ENCODE data around the gene CCNC. TPM values are rescaled to one million over a fixed set of nuclear protein-coding genes. Genes with fewer than 3 reads are reported as not detected.
"Not testable (repeated sequence)": the region's sequence is repeated elsewhere in the genome, so short reads cannot be mapped to it uniquely, and the experiment has no call there.

CCNC gene
- polyA plus RNA-seq, 3 donors from 2014 or later, result 29.9 to 42.4 (median 34.0) TPM

- H3K27ac Mint-ChIP-seq, result no peak overlapping the region
- H3K9me3 Mint-ChIP-seq, result peaks cover 0 to 24% (median under 1%) of the 10 kb centered on the region in 6 donors
- no peak for DNase-seq
- H3K27me3 Mint-ChIP-seq (ENCODE audit: low read depth in 3 of 3), result peaks cover 32 to 62% (median 54%) of the 10 kb centered on the region in 3 donors
- peaks cover 41 to 68% of the 10 kb centered on the region in 2 donors for H3K4me1 Mint-ChIP-seq
- peak overlapping the region in 3 of 5 donors; percentile 49 to 64 (median 52) for H3K4me3 Mint-ChIP-seq
- H3K36me3 Mint-ChIP-seq, result peaks cover 0 to 4% (median 0%) of the 10 kb centered on the region in 3 donors
Measured at GRCh38 chr6:99607416-99608036, 39.1 kb upstream of the CCNC start.

- H3K9me3 Mint-ChIP-seq, result peaks cover 0 to 24% (median under 1%) of the 10 kb centered on the region in 6 donors
- peaks cover 34 to 65% (median 59%) of the 10 kb centered on the region in 3 donors for H3K27me3 Mint-ChIP-seq (ENCODE audit: low read depth in 3 of 3)
- H3K4me3 Mint-ChIP-seq, result peak within 1 kb of the TSS in 3 of 5 donors; percentile 49 to 64 (median 52)
- H3K27ac Mint-ChIP-seq, result no peak within 1 kb of the TSS
- no peak for DNase-seq
- H3K36me3 Mint-ChIP-seq, result peaks cover 0 to 4% (median 0%) of the 10 kb centered on the region in 3 donors
- H3K4me1 Mint-ChIP-seq, result peaks cover 43 to 73% of the 10 kb centered on the region in 2 donors
Measured at GRCh38 chr6:99606656-99607415, 38.4 kb upstream of the CCNC start, which contains the start of gene PRDM13. Gene PRDM13, plus strand, starts transcription at chr6:99606833. Its CDS starts 202 bp downstream, at chr6:99607035.

GRCh38 chr6:99605911-99606655 is 37.6 kb upstream of the CCNC start:
- H3K27ac Mint-ChIP-seq, result no peak overlapping the region
- no peak for DNase-seq
- H3K4me3 Mint-ChIP-seq, result peak overlapping the region in 1 of 5 donors; percentile 1
- peaks cover 43 to 72% of the 10 kb centered on the region in 2 donors for H3K4me1 Mint-ChIP-seq
- peaks cover 0 to 24% (median under 1%) of the 10 kb centered on the region in 6 donors for H3K9me3 Mint-ChIP-seq
- H3K36me3 Mint-ChIP-seq, result peaks cover 0 to 4% (median 0%) of the 10 kb centered on the region in 3 donors
- peaks cover 34 to 66% (median 56%) of the 10 kb centered on the region in 3 donors for H3K27me3 Mint-ChIP-seq (ENCODE audit: low read depth in 3 of 3)

- peaks cover 0 to 16% (median under 1%) of the 10 kb centered on the region in 6 donors for H3K9me3 Mint-ChIP-seq
- peaks cover 0 to 4% (median 0%) of the 10 kb centered on the region in 3 donors for H3K36me3 Mint-ChIP-seq
- DNase-seq, result no peak
- peaks cover 36 to 61% (median 61%) of the 10 kb centered on the region in 3 donors for H3K27me3 Mint-ChIP-seq (ENCODE audit: low read depth in 3 of 3)
- H3K4me1 Mint-ChIP-seq, result peaks cover 36 to 63% of the 10 kb centered on the region in 2 donors
- no peak overlapping the region for H3K27ac Mint-ChIP-seq
- H3K4me3 Mint-ChIP-seq, result peak overlapping the region; percentile 30 to 82 (median 76)
Measured at GRCh38 chr6:99605074-99605734, 36.7 kb upstream of the CCNC start.

- H3K27ac Mint-ChIP-seq, result no peak overlapping the region
Measured at GRCh38 chr6:99604166-99605073, 36.0 kb upstream of the CCNC start.

GRCh38 chr6:99603421-99604165 is 35.1 kb upstream of the CCNC start:
- H3K4me3 Mint-ChIP-seq, result peak overlapping the region; percentile 62 to 82 (median 76)
- H3K36me3 Mint-ChIP-seq, result peaks cover 0 to 4% (median 0%) of the 10 kb centered on the region in 3 donors
- no peak overlapping the region for H3K27ac Mint-ChIP-seq
- peaks cover 0 to 14% (median 0%) of the 10 kb centered on the region in 6 donors for H3K9me3 Mint-ChIP-seq
- peaks cover 31 to 50% of the 10 kb centered on the region in 2 donors for H3K4me1 Mint-ChIP-seq
- H3K27me3 Mint-ChIP-seq (ENCODE audit: low read depth in 3 of 3), result peaks cover 38 to 62% (median 59%) of the 10 kb centered on the region in 3 donors
- peak in 2 of 3 donors; percentile 16 to 22 for DNase-seq

More at GRCh38 chr6:99604166-99605073, 36.0 kb upstream of the CCNC start:
- H3K9me3 Mint-ChIP-seq, result peaks cover 0 to 14% (median under 1%) of the 10 kb centered on the region in 6 donors
- peaks cover 0 to 4% (median 0%) of the 10 kb centered on the region in 3 donors for H3K36me3 Mint-ChIP-seq
- peaks cover 36 to 61% (median 59%) of the 10 kb centered on the region in 3 donors for H3K27me3 Mint-ChIP-seq (ENCODE audit: low read depth in 3 of 3)
- peak overlapping the region; percentile 62 to 82 (median 76) for H3K4me3 Mint-ChIP-seq
- no peak for DNase-seq
- peaks cover 31 to 58% of the 10 kb centered on the region in 2 donors for H3K4me1 Mint-ChIP-seq

- Mint-ChIP-seq H3K27ac (no peak overlapping the region), H3K4me1 (peaks cover 31 to 44% of the 10 kb centered on the region in 2 donors), H3K4me3 (peak overlapping the region; percentile 65 to 71 (median 69)), H3K27me3 (ENCODE audit: low read depth in 3 of 3) (peaks cover 34 to 62% (median 59%) of the 10 kb centered on the region in 3 donors), H3K9me3 (peaks cover 0 to 6% (median 0%) of the 10 kb centered on the region in 6 donors), H3K36me3 (peaks cover 0 to 4% (median 3%) of the 10 kb centered on the region in 3 donors)
- DNase-seq, result no peak
Measured at GRCh38 chr6:99602520-99603420, 34.3 kb upstream of the CCNC start.

- H3K9me3 Mint-ChIP-seq, H3K27ac Mint-ChIP-seq, H3K4me3 Mint-ChIP-seq, H3K36me3 Mint-ChIP-seq, DNase-seq: not testable (repeated sequence)
- peaks cover 12 to 58% (median 33%) of the 10 kb centered on the region in 3 donors for H3K27me3 Mint-ChIP-seq (ENCODE audit: low read depth in 3 of 3)
- peaks cover 6 to 14% of the 10 kb centered on the region in 2 donors for H3K4me1 Mint-ChIP-seq
Measured at GRCh38 chr6:99594696-99595095, 26.2 kb upstream of the CCNC start.

- H3K27me3 Mint-ChIP-seq (ENCODE audit: low read depth in 3 of 3), result peaks cover 14 to 56% (median 36%) of the 10 kb centered on the region in 3 donors
- no peak for DNase-seq
- peaks cover 16 to 29% of the 10 kb centered on the region in 2 donors for H3K4me1 Mint-ChIP-seq
- no peaks in the 10 kb centered on the region for H3K36me3 Mint-ChIP-seq
- H3K4me3 Mint-ChIP-seq, result no peak overlapping the region
- H3K9me3 Mint-ChIP-seq, result peaks cover 0 to 6% (median under 1%) of the 10 kb centered on the region in 6 donors
- no peak overlapping the region for H3K27ac Mint-ChIP-seq
Measured at GRCh38 chr6:99592900-99593299, 24.4 kb upstream of the CCNC start.

GRCh38 chr6:99591673-99592364 is 23.4 kb upstream of the CCNC start:
- no peak overlapping the region for H3K27ac Mint-ChIP-seq
- no peak for DNase-seq
- peak overlapping the region in 1 of 5 donors; percentile 19 for H3K4me3 Mint-ChIP-seq
- H3K4me1 Mint-ChIP-seq, result peaks cover 16 to 29% of the 10 kb centered on the region in 2 donors
- H3K27me3 Mint-ChIP-seq (ENCODE audit: low read depth in 3 of 3), result peaks cover 16 to 49% (median 33%) of the 10 kb centered on the region in 3 donors
- peaks cover 0 to 6% (median under 1%) of the 10 kb centered on the region in 6 donors for H3K9me3 Mint-ChIP-seq
- no peaks in the 10 kb centered on the region for H3K36me3 Mint-ChIP-seq
